GM21737 (cell line): ENCODE data around the gene GUCY2D.
A peak's percentile ranks its signal among the peaks of the same experiment; 100 is the strongest.

Experiments used
- ATAC-seq: cut with Tn5 transposase; IDR thresholded peaks from one replicate; pipeline ENCODE4 v1.9.1; 2021; ENCODE audit warnings: mild to moderate bottlenecking, moderate library complexity; ENCODE audit not compliant: unreplicated experiment

The GUCY2D gene

GRCh38 chr17:7989781-7990655, 12.4 kb upstream of the GUCY2D start:
- peak; percentile 84 for ATAC-seq

- ATAC-seq = no peak
These were observed 9.9 kb upstream of the GUCY2D start for GRCh38 chr17:7992516-7992915.

GRCh38 chr17:7992924-7993323, 9.5 kb upstream of the GUCY2D start:
- no peak for ATAC-seq

- no peak for ATAC-seq
These were observed 8.3 kb upstream of the GUCY2D start for GRCh38 chr17:7993972-7994589.

GRCh38 chr17:7995724-7996123, 6.7 kb upstream of the GUCY2D start:
- ATAC-seq = no peak

GRCh38 chr17:7997186-7997585, 5.2 kb upstream of the GUCY2D start:
- no peak for ATAC-seq

- no peak for ATAC-seq
These were observed 542 bp downstream of the GUCY2D start for GRCh38 chr17:8002721-8003593.

GRCh38 chr17:8003594-8004181, 1.3 kb downstream of the GUCY2D start:
- no peak for ATAC-seq

- no peak for ATAC-seq
These were observed 2.5 kb downstream of the GUCY2D start for GRCh38 chr17:8004899-8005298.

GRCh38 chr17:8005357-8005756, 2.9 kb downstream of the GUCY2D start:
- ATAC-seq = no peak

GRCh38 chr17:8005967-8006730, 3.7 kb downstream of the GUCY2D start:
- ATAC-seq = no peak

GRCh38 chr17:8006836-8007680, 4.6 kb downstream of the GUCY2D start:
- ATAC-seq = no peak

- no peak for ATAC-seq
These were observed 5.4 kb downstream of the GUCY2D start for GRCh38 chr17:8007836-8008235.

GRCh38 chr17:8012045-8012580, 9.7 kb downstream of the GUCY2D start:
- no peak for ATAC-seq

GRCh38 chr17:8012996-8013640, 10.7 kb downstream of the GUCY2D start:
- no peak for ATAC-seq

GRCh38 chr17:8013731-8014557, 11.5 kb downstream of the GUCY2D start:
- no peak for ATAC-seq

GRCh38 chr17:8014558-8014850, 12.1 kb downstream of the GUCY2D start:
- no peak for ATAC-seq
